Measurements from ENCODE around the gene ERGIC3. TPM values are rescaled to one million over a fixed set of nuclear protein-coding genes. Genes with fewer than 3 reads are reported as not detected.

Gene ERGIC3
- polyA plus RNA-seq = 100 to 1,000 TPM; 144 to 189 (median 163) TPM

DNA sequence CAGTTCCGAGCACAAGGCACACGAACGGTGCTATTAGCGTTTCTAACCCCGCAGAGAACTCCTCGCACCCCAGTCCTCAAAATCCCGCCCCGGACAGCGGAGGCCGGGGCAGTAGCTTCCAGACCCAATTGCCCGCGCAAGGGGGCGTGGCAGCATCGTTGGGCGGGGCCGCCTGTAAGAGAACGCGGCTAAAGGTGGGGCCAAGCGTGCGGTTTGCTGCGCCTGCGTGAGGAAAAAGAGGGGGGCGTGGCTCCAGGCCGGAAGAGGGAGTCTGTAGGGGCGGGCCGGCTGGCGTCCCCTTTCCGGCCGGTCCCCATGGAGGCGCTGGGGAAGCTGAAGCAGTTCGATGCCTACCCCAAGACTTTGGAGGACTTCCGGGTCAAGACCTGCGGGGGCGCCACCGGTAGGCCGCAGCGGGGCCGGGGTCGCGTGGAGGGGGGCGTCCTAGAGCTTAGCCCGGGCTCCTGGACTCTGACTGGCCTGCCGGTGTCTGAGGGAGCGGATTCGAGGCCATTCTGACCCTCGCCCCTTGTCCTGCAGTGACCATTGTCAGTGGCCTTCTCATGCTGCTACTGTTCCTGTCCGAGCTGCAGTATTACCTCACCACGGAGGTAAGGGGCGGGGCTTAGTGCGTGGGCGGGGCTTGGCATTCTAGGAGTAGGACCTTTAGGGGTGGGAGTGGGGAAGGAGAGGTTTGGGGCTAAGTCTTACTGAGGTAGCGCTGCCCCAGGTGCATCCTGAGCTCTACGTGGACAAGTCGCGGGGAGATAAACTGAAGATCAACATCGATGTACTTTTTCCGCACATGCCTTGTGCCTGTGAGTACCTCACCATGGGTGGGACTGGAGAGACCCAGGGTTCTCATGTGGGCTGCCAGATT, at the start of gene ERGIC3:
Gene ERGIC3, plus strand, starts transcription at position 296 of the 880 bp plus-strand sequence. Its CDS starts 20 bp downstream, at position 316.
- 4 to 6% (median 5%) methylated on average over 50 to 57 of the region's 57 CpGs for WGBS, 3 donors
- no peak within 1 kb of the TSS for H3K27ac ChIP-seq (ENCODE audit: low read depth, low read length)

DNA sequence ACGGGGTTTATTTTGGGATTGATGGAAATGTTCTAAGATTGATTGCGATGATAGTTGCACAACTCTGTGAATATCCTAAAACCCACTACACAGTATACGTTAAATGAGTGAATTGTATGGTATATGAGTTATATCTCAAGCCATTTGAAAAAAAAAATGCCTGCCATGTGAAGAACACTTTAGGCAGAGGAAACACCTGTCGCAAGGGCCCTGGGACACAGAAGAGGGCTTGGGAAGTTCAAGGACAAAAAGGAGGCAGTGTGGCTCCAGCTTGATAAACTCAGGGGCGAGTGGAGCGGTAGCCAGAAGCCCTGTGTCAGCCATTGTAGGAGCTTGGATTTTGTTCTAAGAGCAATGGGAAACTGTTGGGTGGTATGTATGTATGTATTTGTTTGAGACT, 49.5 kb upstream of the ERGIC3 start:
- 96% methylated on average over 6 of the region's 6 CpGs for WGBS, 3 donors
- no peak overlapping the region for H3K27ac ChIP-seq (ENCODE audit: low read depth, low read length)

DNA sequence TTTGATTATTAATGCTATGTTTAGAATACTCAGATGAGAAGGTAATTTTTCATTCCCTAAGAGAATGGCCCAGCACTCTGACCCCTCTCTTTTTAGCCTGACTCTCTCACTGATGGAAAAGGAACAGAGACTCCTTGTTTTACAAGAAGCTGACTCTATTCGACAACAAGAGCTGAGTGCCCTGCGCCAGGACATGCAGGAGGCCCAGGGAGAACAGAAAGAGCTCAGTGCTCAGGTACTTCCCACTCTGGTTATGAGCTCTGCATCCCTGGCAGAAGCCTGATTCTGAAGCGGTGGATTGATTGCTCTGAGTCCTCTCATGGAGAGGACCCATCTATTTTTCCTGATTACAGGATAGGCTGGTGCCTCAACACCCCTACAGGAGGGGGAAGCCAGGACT, 45.4 kb upstream of the ERGIC3 start:
- WGBS, 3 donors = 90 to 97% (median 94%) methylated on average over 3 of the region's 3 CpGs
- H3K27ac ChIP-seq (ENCODE audit: low read depth, low read length) = no peak overlapping the region

DNA sequence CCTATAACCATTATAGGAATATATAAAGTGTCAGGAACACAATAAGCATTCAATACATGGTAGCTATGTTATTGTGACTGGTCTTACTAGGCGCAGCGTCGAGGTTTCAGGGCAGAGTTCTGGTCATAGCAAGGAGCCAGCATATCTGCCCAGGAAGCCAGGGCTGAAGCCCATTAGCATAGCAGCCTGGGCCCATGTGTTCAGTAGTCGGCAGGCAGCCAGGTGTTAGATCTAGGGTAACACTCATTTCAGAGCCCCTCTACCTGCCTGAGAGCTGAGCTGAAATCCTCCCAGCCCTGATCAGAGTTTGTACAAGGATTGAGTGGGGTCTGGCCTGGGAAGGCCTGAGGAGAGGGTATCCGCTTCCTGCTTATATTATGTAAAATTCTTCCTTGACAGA, 44.6 kb upstream of the ERGIC3 start:
- no peak overlapping the region for H3K27ac ChIP-seq (ENCODE audit: low read depth, low read length)

DNA sequence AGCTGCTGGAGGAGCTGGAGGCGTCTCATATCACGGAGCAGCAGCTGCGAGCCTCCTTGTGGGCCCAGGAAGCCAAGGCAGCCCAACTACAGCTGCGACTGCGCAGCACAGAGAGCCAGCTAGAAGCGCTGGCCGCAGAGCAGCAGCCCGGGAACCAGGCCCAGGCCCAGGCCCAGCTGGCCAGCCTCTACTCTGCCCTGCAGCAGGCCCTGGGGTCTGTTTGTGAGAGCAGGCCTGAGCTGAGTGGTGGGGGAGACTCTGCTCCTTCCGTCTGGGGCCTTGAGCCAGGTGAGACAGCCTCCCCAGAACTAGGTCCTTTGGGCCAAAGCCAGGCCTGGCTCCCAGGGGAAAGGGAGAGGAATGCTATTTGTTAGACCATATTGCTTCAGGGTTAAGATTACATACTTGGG, 44.1 kb upstream of the ERGIC3 start:
- no peak overlapping the region for H3K27ac ChIP-seq (ENCODE audit: low read depth, low read length)
- 65 to 91% (median 76%) methylated on average over 9 of the region's 9 CpGs for WGBS, 3 donors

More for the DNA sequence above, 44.6 kb upstream of the ERGIC3 start:
- 89 to 93% (median 91%) methylated on average over 5 of the region's 5 CpGs for WGBS, 3 donors

DNA sequence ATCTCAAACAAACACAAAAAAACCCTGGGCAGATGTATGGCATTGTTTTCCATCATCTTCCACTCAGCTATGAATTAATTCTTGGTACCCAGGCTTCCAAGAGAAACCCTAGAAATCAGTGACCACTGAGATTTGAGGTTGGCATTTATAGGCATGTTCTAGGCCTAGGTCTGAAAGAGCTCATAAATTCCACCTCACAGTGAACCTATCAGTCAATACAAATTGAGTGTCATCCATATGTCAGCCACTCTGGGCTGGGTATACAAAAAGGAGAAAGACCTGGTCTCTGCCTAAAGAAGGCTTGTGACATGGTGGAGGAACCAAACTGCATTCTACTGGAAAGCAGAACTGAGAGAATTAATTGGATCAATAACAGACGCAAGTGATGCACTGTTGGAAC, 42.6 kb upstream of the ERGIC3 start:
- 84 to 100% (median 100%) methylated on average over 1 of the region's 1 CpG for WGBS, 3 donors
- no peak overlapping the region for H3K27ac ChIP-seq (ENCODE audit: low read depth, low read length)

DNA sequence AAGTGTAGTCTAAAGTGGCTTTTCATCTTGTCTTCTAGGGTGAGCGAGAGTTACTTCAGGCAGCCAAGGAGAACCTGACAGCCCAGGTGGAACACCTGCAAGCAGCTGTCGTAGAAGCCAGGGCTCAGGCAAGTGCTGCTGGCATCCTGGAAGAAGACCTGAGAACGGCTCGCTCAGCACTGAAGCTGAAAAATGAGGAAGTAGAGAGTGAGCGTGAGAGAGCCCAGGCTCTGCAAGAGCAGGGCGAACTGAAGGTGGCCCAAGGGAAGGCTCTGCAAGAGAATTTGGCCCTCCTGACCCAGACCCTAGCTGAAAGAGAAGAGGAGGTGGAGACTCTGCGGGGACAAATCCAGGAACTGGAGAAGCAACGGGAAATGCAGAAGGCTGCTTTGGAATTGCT, 39.5 kb upstream of the ERGIC3 start:
- H3K27ac ChIP-seq (ENCODE audit: low read depth, low read length) = no peak overlapping the region
- WGBS, 3 donors = 63 to 85% (median 67%) methylated on average over 8 of the region's 8 CpGs

DNA sequence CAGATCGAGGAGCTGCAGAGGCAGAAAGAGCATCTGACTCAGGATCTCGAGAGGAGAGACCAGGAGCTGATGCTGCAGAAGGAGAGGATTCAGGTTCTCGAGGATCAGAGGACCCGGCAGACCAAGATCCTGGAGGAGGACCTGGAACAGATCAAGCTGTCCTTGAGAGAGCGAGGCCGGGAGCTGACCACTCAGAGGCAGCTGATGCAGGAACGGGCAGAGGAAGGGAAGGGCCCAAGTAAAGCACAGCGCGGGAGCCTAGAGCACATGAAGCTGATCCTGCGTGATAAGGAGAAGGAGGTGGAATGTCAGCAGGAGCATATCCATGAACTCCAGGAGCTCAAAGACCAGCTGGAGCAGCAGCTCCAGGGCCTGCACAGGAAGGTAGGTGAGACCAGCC, 38.6 kb upstream of the ERGIC3 start:
- 78 to 96% (median 95%) methylated on average over 10 of the region's 10 CpGs for WGBS, 3 donors
- no peak overlapping the region for H3K27ac ChIP-seq (ENCODE audit: low read depth, low read length)

DNA sequence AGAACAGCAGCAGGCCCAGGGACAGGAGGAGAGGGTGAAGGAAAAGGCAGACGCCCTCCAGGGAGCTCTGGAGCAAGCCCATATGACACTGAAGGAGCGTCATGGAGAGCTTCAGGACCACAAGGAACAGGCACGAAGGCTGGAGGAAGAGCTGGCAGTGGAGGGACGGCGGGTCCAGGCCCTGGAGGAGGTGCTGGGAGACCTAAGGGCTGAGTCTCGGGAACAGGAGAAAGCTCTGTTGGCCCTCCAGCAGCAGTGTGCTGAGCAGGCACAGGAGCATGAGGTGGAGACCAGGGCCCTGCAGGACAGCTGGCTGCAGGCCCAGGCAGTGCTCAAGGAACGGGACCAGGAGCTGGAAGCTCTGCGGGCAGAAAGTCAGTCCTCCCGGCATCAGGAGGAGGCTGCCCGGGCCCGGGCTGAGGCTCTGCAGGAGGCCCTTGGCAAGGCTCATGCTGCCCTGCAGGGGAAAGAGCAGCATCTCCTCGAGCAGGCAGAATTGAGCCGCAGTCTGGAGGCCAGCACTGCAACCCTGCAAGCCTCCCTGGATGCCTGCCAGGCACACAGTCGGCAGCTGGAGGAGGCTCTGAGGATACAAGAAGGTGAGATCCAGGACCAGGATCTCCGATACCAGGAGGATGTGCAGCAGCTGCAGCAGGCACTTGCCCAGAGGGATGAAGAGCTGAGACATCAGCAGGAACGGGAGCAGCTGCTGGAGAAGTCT, 37.9 kb upstream of the ERGIC3 start:
- WGBS, 3 donors = 74 to 86% (median 86%) methylated on average over 16 of the region's 16 CpGs
- no peak overlapping the region for H3K27ac ChIP-seq (ENCODE audit: low read depth, low read length)

DNA sequence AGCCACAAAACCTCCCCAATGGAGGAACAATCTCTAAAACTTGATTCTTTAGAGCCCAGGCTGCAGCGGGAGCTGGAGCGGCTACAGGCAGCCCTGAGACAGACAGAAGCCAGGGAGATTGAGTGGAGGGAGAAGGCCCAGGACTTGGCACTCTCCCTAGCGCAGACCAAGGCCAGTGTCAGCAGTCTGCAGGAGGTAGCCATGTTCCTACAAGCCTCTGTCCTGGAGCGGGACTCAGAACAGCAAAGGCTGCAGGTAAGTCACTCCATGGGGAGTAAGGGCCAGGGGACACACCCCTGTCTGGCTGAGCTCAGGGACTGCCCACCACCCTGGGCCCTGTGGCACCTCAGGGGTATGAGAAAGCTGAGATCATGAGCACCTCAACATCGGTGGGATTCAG, 37.1 kb upstream of the ERGIC3 start:
- H3K27ac ChIP-seq (ENCODE audit: low read depth, low read length) = no peak overlapping the region
- WGBS, 3 donors = 97 to 99% (median 99%) methylated on average over 5 of the region's 5 CpGs

DNA sequence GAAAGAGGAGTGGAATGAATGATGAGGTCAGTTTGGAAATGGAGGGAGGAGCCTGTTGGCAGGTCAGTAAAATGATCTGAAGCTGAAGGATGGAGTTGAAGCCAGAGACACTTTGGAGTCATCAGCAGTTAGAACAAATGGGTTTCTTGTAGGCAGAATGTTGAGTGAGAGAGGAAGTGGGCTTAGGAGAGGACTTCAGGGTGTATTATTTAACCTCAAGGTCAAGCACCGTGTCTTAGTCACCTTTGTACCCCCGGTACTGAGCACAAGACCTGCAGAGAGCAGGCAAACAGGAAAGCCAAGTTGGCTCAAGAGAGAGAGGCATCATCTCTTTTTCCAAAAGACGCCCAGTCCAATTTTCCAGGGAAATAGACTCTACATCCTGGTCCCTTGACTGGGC, 35.7 kb upstream of the ERGIC3 start:
- no peak overlapping the region for H3K27ac ChIP-seq (ENCODE audit: low read depth, low read length)
- 62 to 81% (median 81%) methylated on average over 3 of the region's 3 CpGs for WGBS, 3 donors

DNA sequence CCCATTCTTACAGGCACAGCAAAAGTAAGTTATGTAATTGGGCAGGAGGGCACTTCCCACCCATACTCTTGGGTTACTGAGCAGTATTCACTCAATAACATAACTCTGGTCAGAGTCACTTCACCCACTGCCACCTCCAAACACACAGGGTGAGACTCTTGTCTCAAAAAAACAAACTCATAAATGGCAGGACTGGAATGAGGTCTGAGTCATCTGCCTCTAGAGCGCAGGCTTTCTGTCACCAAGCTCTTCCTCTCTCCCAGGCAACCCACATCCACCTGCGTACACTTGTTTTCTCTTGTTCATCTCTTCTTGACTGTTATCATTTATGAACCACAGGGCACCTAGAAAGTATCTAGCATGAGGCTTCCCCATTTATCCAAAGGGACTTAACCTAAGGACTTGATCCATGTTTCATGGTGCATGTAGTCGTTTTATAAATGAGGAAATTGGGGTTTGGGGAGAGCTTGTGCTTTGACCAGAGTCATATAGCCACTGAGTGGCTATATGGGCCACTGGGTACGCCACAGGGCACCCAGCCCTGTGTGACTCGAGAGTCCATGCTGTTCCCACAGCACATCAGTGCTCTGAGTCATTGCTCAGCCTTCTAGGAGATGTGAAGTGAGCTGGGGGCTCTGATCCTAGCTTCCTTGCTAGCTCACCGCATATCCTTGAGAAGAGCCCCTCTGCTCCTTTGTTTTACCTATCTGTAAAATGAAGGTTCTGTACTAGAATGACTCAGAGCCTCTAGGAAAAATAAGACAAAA, 34.8 kb upstream of the ERGIC3 start:
- 87 to 90% (median 89%) methylated on average over 6 of the region's 6 CpGs for WGBS, 3 donors
- no peak overlapping the region for H3K27ac ChIP-seq (ENCODE audit: low read depth, low read length)

DNA sequence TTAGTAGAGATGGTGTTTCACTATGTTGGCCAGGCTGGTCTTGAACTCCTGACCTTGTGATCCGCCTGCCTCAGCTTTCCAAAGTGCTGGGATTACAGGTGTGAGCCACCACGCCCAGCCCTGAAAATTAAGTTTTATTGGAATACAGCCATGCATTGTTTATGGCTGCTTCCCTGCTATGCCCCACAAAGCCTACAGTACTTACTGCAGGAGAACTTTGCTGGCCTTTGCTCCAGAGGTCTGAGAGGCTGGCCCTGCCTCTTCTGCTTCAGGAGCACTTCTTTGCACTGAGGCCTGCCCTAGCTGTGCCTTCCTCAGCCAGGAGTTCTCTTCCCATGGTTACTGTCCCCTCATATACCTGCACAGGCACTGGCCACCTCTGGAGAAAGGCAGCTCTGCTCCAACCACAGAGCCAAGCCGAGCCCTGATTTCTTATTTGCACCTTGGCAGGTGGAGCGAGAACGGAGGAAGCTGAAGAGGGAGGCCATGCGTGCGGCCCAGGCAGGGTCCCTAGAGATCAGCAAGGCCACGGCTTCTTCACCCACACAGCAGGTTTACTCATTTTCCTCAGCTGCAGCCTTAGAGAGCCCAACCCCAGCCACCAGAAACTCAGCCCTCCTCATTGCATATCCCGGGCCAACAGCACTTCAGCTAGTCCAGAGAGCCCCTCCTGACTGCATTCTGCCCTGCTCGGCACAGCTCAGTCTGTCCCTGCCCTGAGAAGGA, 33.2 kb upstream of the ERGIC3 start:
- WGBS, 3 donors = 93 to 96% (median 94%) methylated on average over 10 of the region's 10 CpGs
- no peak overlapping the region for H3K27ac ChIP-seq (ENCODE audit: low read depth, low read length)

DNA sequence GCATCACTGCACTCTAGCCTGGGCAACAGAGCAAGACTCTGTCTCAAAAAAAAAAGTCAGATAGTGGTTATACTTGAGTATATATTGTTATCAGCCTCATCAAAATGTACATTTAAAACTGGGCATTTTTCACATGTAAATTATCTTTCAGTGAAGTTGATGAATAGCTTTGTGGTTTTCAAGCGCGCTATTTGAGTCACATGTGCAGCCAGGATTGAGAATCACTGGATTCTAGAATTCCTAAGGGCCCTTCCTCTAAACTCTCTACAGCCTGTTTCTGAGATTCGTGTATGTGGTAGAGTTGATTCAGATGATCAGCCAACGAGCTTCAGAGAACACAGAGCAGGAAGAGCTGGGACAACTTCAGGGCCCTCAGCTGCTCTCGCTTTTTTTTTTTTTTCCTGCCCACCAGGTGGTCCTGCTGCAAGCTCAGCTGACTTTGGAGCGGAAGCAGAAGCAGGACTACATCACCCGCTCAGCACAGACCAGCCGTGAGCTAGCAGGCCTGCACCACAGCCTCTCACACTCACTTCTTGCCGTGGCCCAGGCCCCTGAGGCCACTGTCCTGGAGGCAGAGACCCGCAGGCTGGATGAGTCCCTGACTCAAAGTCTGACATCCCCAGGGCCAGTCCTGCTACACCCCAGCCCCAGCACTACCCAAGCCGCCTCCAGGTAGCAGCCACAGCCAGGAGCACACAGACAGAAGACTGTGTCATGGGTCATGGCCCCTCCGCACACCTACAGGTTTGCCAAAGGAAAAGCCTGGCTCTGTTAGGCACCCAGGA, 30.7 kb upstream of the ERGIC3 start:
- WGBS, 3 donors = 79 to 89% (median 82%) methylated on average over 10 to 12 of the region's 12 CpGs
- H3K27ac ChIP-seq (ENCODE audit: low read depth, low read length) = no peak overlapping the region

DNA sequence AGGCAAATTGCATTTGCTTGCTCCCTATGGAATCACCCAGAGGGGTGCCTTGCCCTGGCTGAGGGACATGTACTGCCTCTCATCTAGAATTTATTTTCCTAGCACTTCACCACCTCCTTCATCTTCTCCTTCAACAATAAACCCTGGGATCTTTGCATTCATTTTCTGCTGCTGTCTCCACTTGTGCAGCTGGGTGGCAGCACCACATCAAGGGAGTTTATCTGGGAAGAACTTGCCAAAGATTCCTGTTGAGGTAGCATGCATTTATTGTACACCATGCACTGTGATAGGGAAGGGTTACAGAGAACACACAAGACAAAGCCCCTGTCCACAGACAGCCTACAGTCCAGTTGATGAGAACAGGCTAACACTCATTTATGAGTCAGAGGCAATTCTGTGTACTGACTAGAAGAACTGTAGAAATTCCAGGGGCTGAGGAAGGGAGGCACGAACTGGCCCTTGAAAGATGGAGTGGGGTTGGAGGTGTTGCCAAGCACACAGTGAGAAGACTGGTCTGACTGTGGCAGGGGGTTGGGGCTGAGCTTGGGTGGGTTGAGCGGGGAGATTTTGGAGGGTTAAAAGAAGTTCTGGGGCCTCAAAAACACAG, 30.0 kb upstream of the ERGIC3 start:
- H3K27ac ChIP-seq (ENCODE audit: low read depth, low read length) = no peak overlapping the region
- 95 to 98% (median 98%) methylated on average over 2 of the region's 2 CpGs for WGBS, 3 donors

DNA sequence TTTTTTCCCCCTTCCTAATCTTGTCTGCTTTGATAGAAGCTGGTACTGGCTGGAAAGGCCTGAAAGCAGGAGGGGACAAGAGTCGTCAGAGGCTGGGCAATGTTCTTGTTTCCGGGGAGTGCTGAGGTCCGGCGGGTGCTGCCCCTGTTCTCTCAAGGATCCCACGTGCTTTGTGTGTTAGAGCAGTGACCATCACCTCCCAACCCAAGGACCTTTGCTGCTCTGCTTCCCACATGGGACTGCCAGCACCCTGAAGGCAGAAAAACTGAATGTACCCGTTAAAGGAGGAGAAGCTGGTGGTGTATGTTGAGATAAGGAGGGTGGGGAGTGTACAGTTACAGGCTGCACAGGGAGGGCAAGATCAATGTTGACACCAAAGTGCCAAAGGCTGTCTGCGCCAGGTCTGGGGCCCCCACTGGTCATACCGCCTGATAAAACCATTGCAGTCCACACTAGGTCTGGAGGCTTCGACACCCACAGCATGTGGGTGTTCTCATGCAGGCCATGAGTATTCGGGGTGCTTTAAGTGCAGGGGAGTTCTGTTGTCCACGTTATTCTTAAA, 27.4 kb upstream of the ERGIC3 start:
- WGBS, 3 donors = 79 to 85% (median 83%) methylated on average over 11 of the region's 11 CpGs
- no peak overlapping the region for H3K27ac ChIP-seq (ENCODE audit: low read depth, low read length)

DNA sequence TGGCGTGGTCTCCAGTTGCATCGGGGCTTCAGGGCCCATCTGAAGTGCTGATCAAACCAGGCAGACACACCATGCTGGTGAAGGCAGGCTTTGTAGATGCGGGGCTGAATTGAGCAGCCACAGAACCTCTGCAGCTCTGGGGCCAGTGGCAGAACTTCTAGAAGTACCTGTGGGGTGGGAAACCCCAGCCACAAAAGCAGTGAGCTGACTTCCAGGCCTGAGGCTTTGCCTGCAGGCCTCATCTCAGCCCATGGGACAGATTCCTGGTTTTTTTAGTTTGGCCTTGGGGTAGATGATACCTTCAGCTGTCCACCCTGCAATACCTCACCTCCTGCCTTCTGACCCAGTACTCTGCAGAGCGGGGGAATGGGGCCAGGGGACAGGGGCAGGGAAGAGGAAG, 26.5 kb upstream of the ERGIC3 start:
- H3K27ac ChIP-seq (ENCODE audit: low read depth, low read length) = no peak overlapping the region
- WGBS, 3 donors = 94 to 98% (median 95%) methylated on average over 4 of the region's 4 CpGs
